SH-SY5Y (cell line): Measurements from ENCODE around the gene BGN.
A peak's percentile ranks its signal among the peaks of the same experiment; 100 is the strongest.

Experiments
- GATA2 ChIP-seq: IDR thresholded peaks from 2 replicates; pipeline ENCODE4 v1.6.1; 2011; ENCODE audit warnings: mild to moderate bottlenecking, low read depth, low read length
- GATA3 ChIP-seq: IDR thresholded peaks from 2 replicates; pipeline ENCODE4 v1.6.1; 2011; ENCODE audit warnings: low read depth, mild to moderate bottlenecking, low read length, moderate library complexity

BGN gene

GRCh38 chrX:153482376-153483015 is 12.3 kb upstream of the BGN start:
- TF ChIP-seq GATA2 (no peak), GATA3 (no peak)

GRCh38 chrX:153485396-153486080 is 9.2 kb upstream of the BGN start:
- TF ChIP-seq GATA2, result no peak
- no peak for TF ChIP-seq GATA3

GRCh38 chrX:153486171-153486570 is 8.6 kb upstream of the BGN start:
- TF ChIP-seq GATA3 (no peak), GATA2 (no peak)

GRCh38 chrX:153487590-153488071 is 7.1 kb upstream of the BGN start:
- no peak for TF ChIP-seq GATA3
- no peak for TF ChIP-seq GATA2

GRCh38 chrX:153488231-153488914 is 6.4 kb upstream of the BGN start:
- no peak for TF ChIP-seq GATA3
- no peak for TF ChIP-seq GATA2

GRCh38 chrX:153490217-153490930 is 4.4 kb upstream of the BGN start:
- TF ChIP-seq GATA2 (0 out of 2 replicates have a peak, but pooled peaks have one; percentile 30), GATA3 (no peak)

GRCh38 chrX:153491351-153491914 is 3.3 kb upstream of the BGN start:
- TF ChIP-seq GATA2, result no peak
- no peak for TF ChIP-seq GATA3

GRCh38 chrX:153491918-153492317 is 2.9 kb upstream of the BGN start:
- TF ChIP-seq GATA3 (no peak), GATA2 (no peak)

- TF ChIP-seq GATA2 (no peak), GATA3 (no peak)
Observed at GRCh38 chrX:153492543-153492942, 2.2 kb upstream of the BGN start.

- no peak for TF ChIP-seq GATA3
Observed at GRCh38 chrX:153493085-153493484, 1.7 kb upstream of the BGN start.

GRCh38 chrX:153494061-153494460 is 719 bp upstream of the BGN start:
- TF ChIP-seq GATA3, result no peak
- TF ChIP-seq GATA2, result no peak

- no peak for TF ChIP-seq GATA3
- TF ChIP-seq GATA2, result no peak
Observed at GRCh38 chrX:153495362-153495751, 577 bp downstream of the BGN start.

- no peak for TF ChIP-seq GATA2
- TF ChIP-seq GATA3, result no peak
Observed at GRCh38 chrX:153495903-153496589, 1.3 kb downstream of the BGN start.
